Testis (tissue), 2 donors: ENCODE measurements around the gene ZCCHC2.

Experiments
- POLR2A ChIP-seq: fragments of 450-650 bp; IDR thresholded peaks from one replicate; pipeline ENCODE4 v1.6.1; 2017; ENCODE audit warnings: antibody characterized with exemption, mild to moderate bottlenecking, moderate library complexity
- TF ChIP-seq, protein P1 (sequence below), 3 experiments: fragments of 450-650 bp in 2 of 3; fragments of 200-600 bp in 1 of 3; sonication (generic) in 1 of 3; IDR thresholded peaks; one replicate each; pipeline ENCODE4 v1.5.1; 2016 to 2019; ENCODE audit warnings: antibody characterized with exemption in 3 of 3, mild to moderate bottlenecking in 2 of 3, moderate library complexity in 1 of 3

DNA sequence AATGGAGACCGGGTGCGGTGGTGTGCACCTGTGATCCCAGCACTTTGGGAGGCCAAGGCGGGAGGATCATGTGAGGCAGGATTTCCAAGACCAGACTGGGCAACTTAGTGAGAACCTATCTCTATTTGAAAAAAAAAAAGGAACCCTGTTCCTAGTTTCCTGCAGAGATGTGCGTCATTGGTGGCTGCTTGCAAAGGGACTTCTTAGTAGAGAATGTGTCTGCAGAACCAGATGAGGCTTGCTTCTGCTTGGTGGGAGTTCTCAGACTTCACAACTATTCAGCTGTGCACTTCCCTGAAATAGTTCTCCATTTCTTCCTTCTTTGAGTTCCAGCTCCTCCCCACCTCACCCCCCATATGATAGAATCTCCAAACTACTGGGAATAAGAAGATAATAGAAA is 22.3 kb downstream of the ZCCHC2 start:
- TF ChIP-seq, protein P1, sequence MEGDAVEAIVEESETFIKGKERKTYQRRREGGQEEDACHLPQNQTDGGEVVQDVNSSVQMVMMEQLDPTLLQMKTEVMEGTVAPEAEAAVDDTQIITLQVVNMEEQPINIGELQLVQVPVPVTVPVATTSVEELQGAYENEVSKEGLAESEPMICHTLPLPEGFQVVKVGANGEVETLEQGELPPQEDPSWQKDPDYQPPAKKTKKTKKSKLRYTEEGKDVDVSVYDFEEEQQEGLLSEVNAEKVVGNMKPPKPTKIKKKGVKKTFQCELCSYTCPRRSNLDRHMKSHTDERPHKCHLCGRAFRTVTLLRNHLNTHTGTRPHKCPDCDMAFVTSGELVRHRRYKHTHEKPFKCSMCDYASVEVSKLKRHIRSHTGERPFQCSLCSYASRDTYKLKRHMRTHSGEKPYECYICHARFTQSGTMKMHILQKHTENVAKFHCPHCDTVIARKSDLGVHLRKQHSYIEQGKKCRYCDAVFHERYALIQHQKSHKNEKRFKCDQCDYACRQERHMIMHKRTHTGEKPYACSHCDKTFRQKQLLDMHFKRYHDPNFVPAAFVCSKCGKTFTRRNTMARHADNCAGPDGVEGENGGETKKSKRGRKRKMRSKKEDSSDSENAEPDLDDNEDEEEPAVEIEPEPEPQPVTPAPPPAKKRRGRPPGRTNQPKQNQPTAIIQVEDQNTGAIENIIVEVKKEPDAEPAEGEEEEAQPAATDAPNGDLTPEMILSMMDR (IDR thresholded peaks at IDR 0.05): no peak
- no peak for TF ChIP-seq POLR2A
